Measurements from ENCODE around the gene NBPF14. TPM values are rescaled to one million over a fixed set of nuclear protein-coding genes. Genes with fewer than 3 reads are reported as not detected.
"Not testable (repeated sequence)": the region's sequence is repeated elsewhere in the genome, so short reads cannot be mapped to it uniquely, and the experiment has no call there.

The NBPF14 gene
- polyA plus RNA-seq: 30.1 TPM

- H3K27me3 Mint-ChIP-seq, H3K27ac Mint-ChIP-seq, H3K4me3 Mint-ChIP-seq, H3K4me1 Mint-ChIP-seq, H3K9me3 Mint-ChIP-seq, H3K36me3 Mint-ChIP-seq: not testable (repeated sequence)
Measured at GRCh38 chr1:148595911-148596310, at the start of gene NBPF14. TSS of gene NBPF14 (minus strand) at chr1:148596011. CDS start at chr1:148595717, 294 bp downstream.

DNA sequence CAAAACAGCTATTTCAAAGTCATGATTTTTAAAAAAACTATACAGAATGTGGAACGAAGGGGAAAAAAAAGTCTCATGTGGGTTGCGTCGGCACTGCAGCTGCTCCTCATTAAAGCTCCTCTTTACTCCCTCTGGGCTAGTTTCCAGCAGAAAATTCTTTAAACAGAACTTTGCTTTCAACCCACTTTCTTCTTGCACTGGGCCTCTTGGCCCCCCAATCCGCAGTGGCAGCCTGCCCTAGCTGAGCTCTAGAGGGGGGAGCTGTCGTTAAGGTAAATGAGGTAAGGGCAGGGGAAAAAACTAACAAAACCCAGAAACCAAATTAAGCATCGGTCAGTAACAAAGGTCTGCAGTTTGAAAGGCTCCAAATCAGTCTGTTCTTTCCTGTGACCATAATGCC lies 29.6 kb upstream of the NBPF14 start:
- H3K4me1 Mint-ChIP-seq: not testable (repeated sequence)

GRCh38 chr1:148618216-148618615 lies 22.4 kb upstream of the NBPF14 start:
- not testable (repeated sequence) for H3K27ac Mint-ChIP-seq, H3K4me1 Mint-ChIP-seq, H3K36me3 Mint-ChIP-seq, H3K9me3 Mint-ChIP-seq, H3K4me3 Mint-ChIP-seq, H3K27me3 Mint-ChIP-seq

More for the DNA sequence above, 29.6 kb upstream of the NBPF14 start:
- H3K9me3 Mint-ChIP-seq, H3K4me3 Mint-ChIP-seq, H3K27me3 Mint-ChIP-seq, H3K27ac Mint-ChIP-seq, H3K36me3 Mint-ChIP-seq: not testable (repeated sequence)

GRCh38 chr1:148605266-148605665 lies 9.5 kb upstream of the NBPF14 start:
- H3K27ac Mint-ChIP-seq, H3K4me1 Mint-ChIP-seq, H3K4me3 Mint-ChIP-seq, H3K9me3 Mint-ChIP-seq, H3K27me3 Mint-ChIP-seq, H3K36me3 Mint-ChIP-seq: not testable (repeated sequence)

DNA sequence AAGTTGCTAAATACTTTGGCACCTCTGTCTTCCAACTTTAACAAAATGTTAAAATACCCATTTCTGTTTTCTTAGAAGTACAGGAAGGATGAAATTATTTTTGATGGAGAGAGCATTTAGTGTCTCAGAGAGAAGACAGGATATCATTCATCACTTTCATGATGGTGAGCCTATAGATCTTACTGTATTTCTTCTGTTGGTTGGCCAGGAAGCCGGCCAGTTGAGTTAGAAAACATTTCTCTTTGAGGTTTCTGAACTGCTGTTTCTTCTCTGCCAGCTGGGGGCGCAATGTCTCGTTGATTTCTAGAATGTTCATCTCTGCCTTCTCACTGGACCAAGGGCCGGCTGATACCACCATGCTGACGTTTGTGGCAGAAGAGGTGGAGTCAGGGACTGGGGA lies 451 bp downstream of the NBPF14 start:
- not testable (repeated sequence) for H3K4me1 Mint-ChIP-seq, H3K27me3 Mint-ChIP-seq, H3K4me3 Mint-ChIP-seq, H3K9me3 Mint-ChIP-seq, H3K36me3 Mint-ChIP-seq, H3K27ac Mint-ChIP-seq

- H3K4me3 Mint-ChIP-seq, H3K4me1 Mint-ChIP-seq, H3K9me3 Mint-ChIP-seq, H3K27ac Mint-ChIP-seq, H3K36me3 Mint-ChIP-seq, H3K27me3 Mint-ChIP-seq: not testable (repeated sequence)
Measured at GRCh38 chr1:148591098-148591497, 4.7 kb downstream of the NBPF14 start.

DNA sequence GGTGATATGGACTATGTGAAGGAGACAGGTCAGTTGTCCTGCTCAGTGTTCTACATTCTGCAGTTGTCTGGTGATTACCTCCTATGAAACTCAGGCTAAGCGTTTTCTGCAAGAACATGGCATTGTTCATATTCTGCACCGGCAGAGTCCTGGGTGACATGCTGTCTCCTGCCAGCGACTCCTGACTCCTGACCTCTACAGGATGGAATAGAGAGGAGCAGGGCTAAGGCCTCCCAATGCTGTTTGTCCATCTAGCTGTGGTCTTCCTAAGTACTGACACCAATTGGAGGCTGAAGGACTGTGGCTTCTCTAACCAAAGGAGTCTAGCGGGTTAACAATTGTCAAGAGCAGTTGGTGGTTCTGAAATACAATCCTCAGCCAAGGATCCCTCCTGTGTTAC lies 63.7 kb downstream of the NBPF14 start:
- not testable (repeated sequence) for H3K27me3 Mint-ChIP-seq, H3K4me1 Mint-ChIP-seq, H3K27ac Mint-ChIP-seq, H3K9me3 Mint-ChIP-seq, H3K36me3 Mint-ChIP-seq, H3K4me3 Mint-ChIP-seq

DNA sequence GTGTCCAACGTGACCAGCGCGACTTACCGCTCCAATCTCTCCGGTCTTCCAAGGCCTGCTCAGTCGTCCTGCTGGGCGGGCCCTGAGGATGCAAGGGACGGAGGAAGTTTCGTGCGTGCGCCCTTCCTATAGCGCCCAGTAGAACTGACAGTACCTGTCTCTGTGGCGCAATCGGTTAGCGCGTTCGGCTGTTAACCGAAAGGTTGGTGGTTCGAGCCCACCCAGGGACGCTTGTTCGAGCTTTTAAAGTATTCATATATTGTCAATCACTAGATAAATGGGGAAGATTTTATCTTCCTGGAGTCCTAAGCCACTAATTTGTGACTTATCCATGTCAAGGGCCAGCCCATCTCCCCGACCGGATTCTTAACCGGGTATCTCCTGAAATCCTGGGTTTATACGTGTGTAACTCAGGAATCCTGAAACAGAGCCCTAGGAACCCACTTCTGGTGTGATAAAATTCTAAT lies 66.7 kb downstream of the NBPF14 start:
- Mint-ChIP-seq H3K27ac (peak overlapping the region; percentile 71 to 99 (median 97)), H3K4me3 (peak overlapping the region; percentile 77 to 97 (median 90))
- H3K27me3 Mint-ChIP-seq, H3K4me1 Mint-ChIP-seq, H3K9me3 Mint-ChIP-seq, H3K36me3 Mint-ChIP-seq: not testable (repeated sequence)

GRCh38 chr1:148528591-148528990 lies 67.2 kb downstream of the NBPF14 start:
- H3K4me1 Mint-ChIP-seq, H3K9me3 Mint-ChIP-seq: not testable (repeated sequence)
- H3K27ac Mint-ChIP-seq: peak overlapping the region in 1 of 3 donors; percentile 99

DNA sequence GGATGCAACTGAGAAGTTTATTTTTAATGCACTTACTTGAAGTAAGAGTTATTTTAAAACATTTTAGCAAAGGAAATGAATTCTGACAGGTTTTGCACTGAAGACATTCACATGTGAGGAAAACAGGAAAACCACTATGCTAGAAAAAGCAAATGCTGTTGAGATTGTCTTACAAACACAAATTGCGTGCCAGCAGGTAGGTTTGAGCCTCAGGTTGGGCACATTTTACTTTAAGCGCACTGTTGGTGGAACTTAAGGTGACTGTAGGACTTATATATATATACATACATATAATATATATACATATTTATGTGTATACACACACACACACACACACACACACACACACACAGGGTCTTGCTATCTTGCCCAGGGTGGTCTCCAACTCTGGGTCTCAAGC lies 69.2 kb downstream of the NBPF14 start:
- not testable (repeated sequence) for H3K4me3 Mint-ChIP-seq, H3K4me1 Mint-ChIP-seq, H3K27me3 Mint-ChIP-seq, H3K9me3 Mint-ChIP-seq, H3K36me3 Mint-ChIP-seq, H3K27ac Mint-ChIP-seq

More at GRCh38 chr1:148528591-148528990, 67.2 kb downstream of the NBPF14 start:
- peak overlapping the region in 1 of 4 donors; percentile 97 for H3K4me3 Mint-ChIP-seq
- H3K36me3 Mint-ChIP-seq, H3K27me3 Mint-ChIP-seq: not testable (repeated sequence)

DNA sequence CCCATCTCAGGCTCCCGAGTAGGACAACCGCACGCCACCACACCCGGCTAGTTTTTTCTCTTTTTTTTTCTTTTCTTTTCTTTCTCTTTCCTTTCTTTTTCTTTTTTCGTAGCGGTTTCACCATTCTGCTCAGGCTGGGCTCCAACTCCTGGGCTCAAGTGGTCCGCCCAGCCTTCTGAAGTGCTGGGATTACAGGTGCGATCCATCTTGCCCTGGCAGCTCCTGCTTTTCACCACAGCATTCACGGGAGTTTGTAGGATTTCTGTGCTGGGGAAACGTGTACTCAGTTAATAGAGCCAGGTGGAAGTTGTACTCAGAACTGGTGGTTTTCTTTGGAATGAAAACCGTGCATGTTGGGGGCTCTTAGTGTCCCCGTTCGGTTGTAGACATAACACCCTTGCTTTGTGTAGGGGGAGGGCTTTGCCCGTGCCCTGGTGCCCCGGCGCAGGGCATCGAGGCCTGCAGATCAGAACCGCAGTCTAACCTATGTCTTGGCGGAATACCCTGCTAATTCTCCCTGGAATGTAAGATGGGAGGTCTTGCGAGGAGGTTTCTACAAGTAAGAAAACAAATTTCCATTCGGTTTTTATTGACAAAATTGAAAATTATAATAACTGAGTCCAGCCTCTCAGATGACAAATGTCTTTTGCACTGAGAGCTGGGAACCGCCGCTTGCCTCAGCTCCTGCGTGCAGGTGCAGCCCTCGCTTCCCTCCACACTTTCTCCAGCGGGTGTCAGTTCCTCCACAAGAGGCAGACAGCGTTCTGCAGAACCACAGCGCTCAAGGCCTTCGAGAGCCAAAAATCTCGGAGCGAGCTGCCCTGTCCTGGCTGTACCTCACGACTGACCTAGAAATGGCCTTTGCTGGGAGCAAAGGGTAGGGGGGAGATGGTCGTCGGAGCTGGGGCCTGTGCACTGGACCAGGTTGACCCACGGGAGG lies 72.3 kb downstream of the NBPF14 start:
- H3K4me1 Mint-ChIP-seq, H3K27me3 Mint-ChIP-seq, H3K36me3 Mint-ChIP-seq, H3K9me3 Mint-ChIP-seq: not testable (repeated sequence)
- Mint-ChIP-seq H3K27ac (peak overlapping the region; percentile 91 to 100 (median 98)), H3K4me3 (peak overlapping the region; percentile 88 to 96 (median 92))

DNA sequence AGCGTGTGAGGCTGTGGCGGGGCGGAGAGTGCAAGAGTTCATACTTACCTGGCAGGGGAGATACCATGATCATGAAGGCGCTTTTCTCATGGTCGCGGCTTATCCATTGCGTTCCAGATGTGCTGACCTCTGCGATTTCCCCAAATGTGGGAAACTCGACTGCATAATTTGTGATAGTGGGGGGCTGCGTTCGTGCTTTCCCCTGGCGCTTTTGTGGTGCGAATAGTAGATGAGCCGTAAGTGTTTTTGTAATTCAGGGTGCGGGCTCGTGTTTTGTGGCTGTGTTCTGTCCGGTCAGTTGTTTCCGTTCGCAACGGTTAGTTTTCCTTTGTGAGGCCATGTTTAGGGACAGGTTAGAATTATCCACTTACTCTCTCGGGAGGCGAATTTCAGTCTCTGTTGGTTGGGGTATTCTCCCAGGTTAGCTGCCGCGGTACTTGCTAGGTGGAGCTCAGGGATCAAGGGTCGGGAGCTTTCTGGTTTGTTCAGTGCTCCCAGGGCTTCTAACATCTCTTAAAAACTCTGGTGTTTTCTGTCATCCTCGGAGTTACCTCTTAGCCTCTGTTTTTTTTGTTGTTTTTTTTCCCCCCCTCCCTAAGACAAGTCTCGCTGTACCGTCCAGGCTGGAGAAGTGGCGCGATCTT lies 73.1 kb downstream of the NBPF14 start:
- not testable (repeated sequence) for H3K27me3 Mint-ChIP-seq, H3K36me3 Mint-ChIP-seq, H3K9me3 Mint-ChIP-seq, H3K4me1 Mint-ChIP-seq
- H3K27ac Mint-ChIP-seq: peak overlapping the region; percentile 91 to 100 (median 98)
- peak overlapping the region; percentile 88 to 96 (median 92) for H3K4me3 Mint-ChIP-seq

- peak overlapping the region; percentile 88 to 96 (median 92) for H3K4me3 Mint-ChIP-seq
- not testable (repeated sequence) for H3K4me1 Mint-ChIP-seq, H3K9me3 Mint-ChIP-seq, H3K27me3 Mint-ChIP-seq, H3K36me3 Mint-ChIP-seq
- H3K27ac Mint-ChIP-seq: peak overlapping the region; percentile 91 to 100 (median 98)
Measured at GRCh38 chr1:148522072-148522471, 73.7 kb downstream of the NBPF14 start.

DNA sequence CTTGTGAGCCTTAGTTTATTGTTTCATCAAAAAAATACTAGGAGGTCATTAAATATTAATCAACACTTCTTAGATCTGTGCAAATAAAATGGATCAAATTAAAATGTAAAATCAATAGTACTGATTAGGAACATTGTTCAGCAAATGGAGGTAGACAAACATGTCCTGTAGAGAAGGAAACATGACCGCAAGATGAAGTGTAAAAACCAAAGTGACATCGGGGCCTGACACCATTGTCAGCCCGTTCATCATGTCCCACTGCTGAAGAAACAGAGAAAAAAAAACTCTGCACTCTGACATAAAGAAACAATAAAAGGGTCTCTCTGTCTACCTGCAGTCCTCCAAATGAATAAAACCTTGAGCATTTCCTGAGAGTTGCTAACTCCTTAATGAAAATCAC lies 81.5 kb downstream of the NBPF14 start:
- not testable (repeated sequence) for H3K27ac Mint-ChIP-seq, H3K4me3 Mint-ChIP-seq, H3K4me1 Mint-ChIP-seq, H3K9me3 Mint-ChIP-seq, H3K36me3 Mint-ChIP-seq, H3K27me3 Mint-ChIP-seq

- H3K4me1 Mint-ChIP-seq, H3K27ac Mint-ChIP-seq, H3K27me3 Mint-ChIP-seq, H3K4me3 Mint-ChIP-seq, H3K36me3 Mint-ChIP-seq, H3K9me3 Mint-ChIP-seq: not testable (repeated sequence)
Measured at GRCh38 chr1:148512571-148513184, 83.1 kb downstream of the NBPF14 start.

DNA sequence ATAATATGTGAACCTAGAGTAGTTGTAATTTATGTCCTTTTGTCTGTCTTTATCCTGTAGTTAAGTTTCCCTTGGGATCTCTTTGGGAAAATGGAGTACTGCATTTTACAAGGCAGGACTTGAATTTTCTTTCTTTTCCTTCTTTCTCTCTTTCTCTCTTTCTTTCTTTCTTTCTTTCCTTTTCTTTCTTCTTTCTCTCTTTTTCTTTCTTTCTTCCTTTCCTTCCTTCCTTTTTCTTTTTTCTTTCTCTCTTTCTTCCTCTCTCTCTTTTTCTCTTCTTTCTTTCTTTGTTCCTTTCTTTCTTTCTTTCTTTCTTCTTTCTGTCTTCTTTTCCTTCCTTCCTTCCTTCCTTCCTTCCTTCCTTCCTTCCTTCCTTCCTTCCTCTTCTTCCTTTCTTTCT lies 101.9 kb downstream of the NBPF14 start:
- not testable (repeated sequence) for H3K36me3 Mint-ChIP-seq, H3K4me3 Mint-ChIP-seq, H3K4me1 Mint-ChIP-seq, H3K9me3 Mint-ChIP-seq, H3K27me3 Mint-ChIP-seq, H3K27ac Mint-ChIP-seq
